Measurements from ENCODE around the gene OPCML.

OPCML gene

DNA sequence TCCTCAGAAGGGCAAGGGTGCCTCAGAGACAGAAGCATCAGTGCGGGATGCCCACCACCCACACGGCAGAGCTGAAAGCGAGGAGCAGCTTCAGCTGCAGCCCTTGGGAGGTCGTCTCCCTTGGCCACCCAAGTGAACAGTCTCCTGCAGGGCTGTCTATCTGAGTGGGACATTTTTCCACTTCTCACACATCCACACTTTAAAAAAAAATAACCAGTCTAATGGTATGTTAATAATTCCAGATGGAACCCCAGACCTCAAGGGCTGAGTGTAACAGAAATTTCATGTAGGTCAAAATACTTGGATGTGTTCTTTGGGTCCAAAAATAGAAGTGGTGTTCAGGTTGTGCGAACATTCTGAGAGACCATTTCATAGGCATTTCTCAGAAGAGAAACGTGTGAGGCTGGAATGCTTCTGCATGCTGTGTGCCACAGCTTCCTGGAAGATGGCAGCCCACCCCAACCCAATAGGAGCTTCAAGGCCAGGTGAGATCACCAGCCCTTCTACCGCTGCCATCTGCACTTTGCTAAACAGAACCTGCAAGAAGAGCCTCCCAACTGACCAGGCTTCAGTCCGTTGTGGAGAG, 623.2 kb downstream of the OPCML start:
- H3K9me3 ChIP-seq (ENCODE audit: low read length): no peaks in the 10 kb centered on the region

DNA sequence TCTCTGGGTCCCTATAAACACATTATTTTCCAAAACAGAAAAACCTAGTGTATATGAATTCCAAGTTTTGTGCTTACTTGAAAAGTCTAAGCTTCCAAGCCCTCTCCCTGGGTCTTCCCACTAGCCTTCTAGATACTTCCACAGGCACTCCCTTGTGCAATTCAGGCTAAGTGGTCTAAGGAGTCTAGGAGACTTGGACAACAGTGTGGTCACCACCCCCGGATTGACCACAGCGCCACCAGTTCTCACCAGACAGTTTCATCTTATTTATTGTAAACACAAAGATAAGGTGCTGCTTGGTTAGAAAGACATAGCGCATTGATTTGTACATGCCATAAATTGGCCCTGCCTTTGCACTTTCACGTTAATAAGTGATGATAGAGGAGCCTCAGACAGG, 623.9 kb downstream of the OPCML start:
- Histone ChIP-seq H3K4me3 (ENCODE audit: low read depth, low read length, poor library complexity, severe bottlenecking) (no peak overlapping the region), H3K79me2 (ENCODE audit: insufficient read depth, low read length) (no peaks in the 10 kb centered on the region), H3K36me3 (ENCODE audit: insufficient read depth, low read length) (no peaks in the 10 kb centered on the region), H3K9me2 (ENCODE audit: low read depth, low read length) (no peaks in the 10 kb centered on the region), H3K9me3 (ENCODE audit: low read length) (no peaks in the 10 kb centered on the region), H2AFZ (ENCODE audit: low read length) (no peak overlapping the region), H3K27ac (ENCODE audit: low read depth, low read length, poor library complexity, severe bottlenecking) (no peak overlapping the region), H3K9ac (ENCODE audit: low read length) (no peak overlapping the region), H3K27me3 (ENCODE audit: insufficient read depth, low read length) (no peaks in the 10 kb centered on the region), H4K20me1 (ENCODE audit: insufficient read depth, low read length) (no peaks in the 10 kb centered on the region), H3K4me1 (ENCODE audit: insufficient read depth, low read length, severe bottlenecking) (no peaks in the 10 kb centered on the region), H3K4me2 (ENCODE audit: low read length) (no peak overlapping the region), H3F3A (ENCODE audit: insufficient read depth, low read length) (no peaks in the 10 kb centered on the region)
- TF ChIP-seq, protein P1, sequence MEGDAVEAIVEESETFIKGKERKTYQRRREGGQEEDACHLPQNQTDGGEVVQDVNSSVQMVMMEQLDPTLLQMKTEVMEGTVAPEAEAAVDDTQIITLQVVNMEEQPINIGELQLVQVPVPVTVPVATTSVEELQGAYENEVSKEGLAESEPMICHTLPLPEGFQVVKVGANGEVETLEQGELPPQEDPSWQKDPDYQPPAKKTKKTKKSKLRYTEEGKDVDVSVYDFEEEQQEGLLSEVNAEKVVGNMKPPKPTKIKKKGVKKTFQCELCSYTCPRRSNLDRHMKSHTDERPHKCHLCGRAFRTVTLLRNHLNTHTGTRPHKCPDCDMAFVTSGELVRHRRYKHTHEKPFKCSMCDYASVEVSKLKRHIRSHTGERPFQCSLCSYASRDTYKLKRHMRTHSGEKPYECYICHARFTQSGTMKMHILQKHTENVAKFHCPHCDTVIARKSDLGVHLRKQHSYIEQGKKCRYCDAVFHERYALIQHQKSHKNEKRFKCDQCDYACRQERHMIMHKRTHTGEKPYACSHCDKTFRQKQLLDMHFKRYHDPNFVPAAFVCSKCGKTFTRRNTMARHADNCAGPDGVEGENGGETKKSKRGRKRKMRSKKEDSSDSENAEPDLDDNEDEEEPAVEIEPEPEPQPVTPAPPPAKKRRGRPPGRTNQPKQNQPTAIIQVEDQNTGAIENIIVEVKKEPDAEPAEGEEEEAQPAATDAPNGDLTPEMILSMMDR (IDR thresholded peaks at IDR 0.05; ENCODE audit: low read length): no peak
- TF ChIP-seq EZH2 (IDR thresholded peaks at IDR 0.05; ENCODE audit: borderline replicate concordance, low read length): no peak

More for the DNA sequence above, 623.2 kb downstream of the OPCML start:
- Histone ChIP-seq H2AFZ (ENCODE audit: low read length) (no peak overlapping the region), H3K4me1 (ENCODE audit: insufficient read depth, low read length, severe bottlenecking) (no peaks in the 10 kb centered on the region), H3F3A (ENCODE audit: insufficient read depth, low read length) (no peaks in the 10 kb centered on the region), H3K27me3 (ENCODE audit: insufficient read depth, low read length) (no peaks in the 10 kb centered on the region), H4K20me1 (ENCODE audit: insufficient read depth, low read length) (no peaks in the 10 kb centered on the region), H3K4me3 (ENCODE audit: low read depth, low read length, poor library complexity, severe bottlenecking) (no peak overlapping the region), H3K36me3 (ENCODE audit: insufficient read depth, low read length) (no peaks in the 10 kb centered on the region), H3K4me2 (ENCODE audit: low read length) (no peak overlapping the region), H3K9me2 (ENCODE audit: low read depth, low read length) (no peaks in the 10 kb centered on the region), H3K79me2 (ENCODE audit: insufficient read depth, low read length) (no peaks in the 10 kb centered on the region), H3K27ac (ENCODE audit: low read depth, low read length, poor library complexity, severe bottlenecking) (no peak overlapping the region), H3K9ac (ENCODE audit: low read length) (no peak overlapping the region)
- TF ChIP-seq EZH2 (IDR thresholded peaks at IDR 0.05; ENCODE audit: borderline replicate concordance, low read length): no peak
- TF ChIP-seq, protein P1 (IDR thresholded peaks at IDR 0.05; ENCODE audit: low read length): no peak

DNA sequence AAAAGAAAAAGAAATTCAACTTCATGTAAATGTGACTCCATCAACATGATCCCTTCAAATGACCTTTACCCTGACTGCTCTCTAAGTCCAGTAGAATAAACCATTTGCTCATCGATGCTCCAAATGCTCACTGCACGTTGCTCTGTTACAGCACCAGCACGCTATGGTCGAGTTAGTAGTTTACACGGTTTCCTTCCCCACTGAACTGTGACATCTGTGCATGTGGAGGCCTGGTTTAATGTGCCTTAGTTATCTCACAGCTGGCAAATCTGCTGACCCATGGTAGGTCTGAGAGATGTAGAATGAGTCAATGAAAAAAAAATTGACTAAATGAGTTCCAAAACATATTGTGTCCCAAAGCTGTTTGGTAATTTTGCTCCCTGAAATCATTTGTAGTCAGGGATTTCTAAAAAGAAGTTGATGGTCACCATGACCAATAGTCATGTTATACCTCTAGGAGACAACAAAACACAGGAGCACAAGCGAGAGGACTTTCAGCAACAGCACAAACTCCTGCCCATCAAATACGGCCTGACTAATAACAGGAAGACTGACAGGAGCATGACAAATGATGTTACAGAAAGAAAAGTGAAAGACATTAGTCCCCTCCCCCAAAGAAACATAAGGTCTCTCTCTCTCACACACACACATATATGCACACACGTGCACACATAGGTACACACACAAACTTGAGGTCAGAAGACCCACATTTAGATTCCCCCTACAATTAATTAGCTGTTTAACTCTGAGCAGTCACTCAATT, 624.5 kb downstream of the OPCML start:
- no peaks in the 10 kb centered on the region for H3K4me1 ChIP-seq (ENCODE audit: insufficient read depth, low read length, severe bottlenecking)
- no peak overlapping the region for H3K27ac ChIP-seq (ENCODE audit: low read depth, low read length, poor library complexity, severe bottlenecking)
- TF ChIP-seq EZH2 (IDR thresholded peaks at IDR 0.05; ENCODE audit: borderline replicate concordance, low read length): no peak
- TF ChIP-seq, protein P1 (IDR thresholded peaks at IDR 0.05; ENCODE audit: low read length): no peak
- no peaks in the 10 kb centered on the region for H3K9me2 ChIP-seq (ENCODE audit: low read depth, low read length)
- no peaks in the 10 kb centered on the region for H3K36me3 ChIP-seq (ENCODE audit: insufficient read depth, low read length)
- no peaks in the 10 kb centered on the region for H3K79me2 ChIP-seq (ENCODE audit: insufficient read depth, low read length)
- H3K4me2 ChIP-seq (ENCODE audit: low read length): no peak overlapping the region
- H3K4me3 ChIP-seq (ENCODE audit: low read depth, low read length, poor library complexity, severe bottlenecking): no peak overlapping the region
- H4K20me1 ChIP-seq (ENCODE audit: insufficient read depth, low read length): no peaks in the 10 kb centered on the region
- no peaks in the 10 kb centered on the region for H3K9me3 ChIP-seq (ENCODE audit: low read length)
- H2AFZ ChIP-seq (ENCODE audit: low read length): no peak overlapping the region
- H3K27me3 ChIP-seq (ENCODE audit: insufficient read depth, low read length): no peaks in the 10 kb centered on the region
- no peak overlapping the region for H3K9ac ChIP-seq (ENCODE audit: low read length)
- no peaks in the 10 kb centered on the region for H3F3A ChIP-seq (ENCODE audit: insufficient read depth, low read length)

Data from OCI-LY1 (cell line).